HG02970 (cell line): ENCODE results near the gene KIF4A.
A peak's percentile ranks its signal among the peaks of the same experiment; 100 is the strongest.
"Not testable (repeated sequence)": the region's sequence is repeated elsewhere in the genome, so short reads cannot be mapped to it uniquely, and the experiment has no call there.

Source experiments
- ATAC-seq: cut with Tn5 transposase; IDR thresholded peaks from one replicate; pipeline ENCODE4 v1.9.1; 2021; ENCODE audit warnings: mild to moderate bottlenecking, moderate library complexity, moderate number of reproducible peaks; ENCODE audit not compliant: unreplicated experiment, low FRiP score

Gene KIF4A

DNA sequence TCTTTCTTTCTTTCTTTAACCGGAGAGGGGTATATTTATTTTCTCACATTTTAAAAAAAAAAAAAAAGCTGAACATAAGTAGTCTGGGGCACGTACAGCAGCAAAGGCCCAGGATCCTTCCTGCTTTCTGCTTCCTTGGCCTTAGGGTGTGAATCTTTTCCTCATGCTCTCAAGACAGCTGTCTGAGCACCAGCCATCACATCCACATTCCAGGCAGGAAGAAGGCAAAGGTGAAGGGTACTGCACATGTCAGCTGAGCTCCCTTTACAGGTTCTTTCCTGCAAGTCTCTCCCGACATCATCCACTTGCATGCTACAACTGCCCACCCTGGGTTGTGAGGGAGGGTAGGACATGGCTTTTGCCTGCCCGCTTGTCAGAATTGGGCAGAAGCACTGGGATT lies 69.6 kb downstream of the KIF4A start:
- ATAC-seq, result no peak

DNA sequence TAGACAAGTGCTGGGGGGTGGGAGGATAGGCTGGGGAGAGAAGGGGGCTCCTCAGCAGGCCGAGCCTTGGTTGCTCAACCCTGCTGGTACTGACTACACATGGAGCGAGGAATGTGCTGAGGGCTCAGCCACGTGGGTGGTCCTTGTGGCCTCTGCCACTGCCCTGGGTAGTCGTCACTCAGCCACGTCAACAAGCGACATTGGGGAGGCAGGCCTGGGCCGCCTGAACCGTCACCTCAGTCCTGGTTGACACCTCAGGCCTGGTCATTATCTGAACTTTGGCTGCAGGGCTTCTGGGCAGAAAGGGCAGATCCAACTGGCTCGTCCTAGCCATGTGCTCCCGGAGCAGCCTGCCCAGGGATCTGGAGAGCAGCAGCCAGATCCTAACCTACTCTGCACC lies 70.5 kb downstream of the KIF4A start:
- ATAC-seq, result no peak

DNA sequence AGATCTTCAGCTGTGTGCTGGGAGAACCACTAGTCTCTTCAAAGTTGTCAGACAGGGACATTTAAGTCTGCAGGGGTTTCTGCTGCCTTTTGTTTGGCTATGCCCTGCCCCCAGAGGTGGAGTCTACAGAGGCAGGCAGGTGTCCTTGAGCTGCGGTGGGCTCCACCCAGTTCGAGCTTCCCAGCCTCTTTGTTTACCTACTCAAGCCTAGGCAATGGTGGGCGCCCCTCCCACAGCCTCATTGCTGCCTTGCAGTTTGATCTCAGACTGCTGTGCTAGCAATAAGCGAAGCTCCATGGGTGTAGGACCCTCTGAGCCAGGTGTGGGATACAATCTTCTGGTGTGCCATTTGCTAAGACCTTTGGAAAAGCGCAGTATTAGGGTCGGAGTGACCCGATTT lies 78.8 kb downstream of the KIF4A start:
- ATAC-seq, result not testable (repeated sequence)

DNA sequence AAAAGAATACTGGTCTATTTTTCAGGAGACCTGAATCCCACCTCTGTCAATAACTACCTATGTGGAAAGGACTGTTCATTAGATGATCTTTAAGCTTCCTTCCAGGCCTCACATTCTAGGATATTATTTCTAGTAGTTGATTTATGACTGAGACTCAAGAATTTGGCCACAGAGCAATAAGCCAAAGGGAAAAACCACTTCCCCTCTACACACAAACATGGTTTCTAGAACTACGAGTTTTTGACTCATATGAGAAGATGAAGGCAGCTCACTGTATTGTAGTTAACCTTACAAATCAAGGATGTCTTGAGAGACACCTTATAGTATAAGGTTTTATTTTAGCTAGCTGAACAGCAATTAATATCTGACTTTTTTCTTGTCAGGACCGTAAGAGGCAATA lies 96.3 kb downstream of the KIF4A start:
- ATAC-seq, result no peak

DNA sequence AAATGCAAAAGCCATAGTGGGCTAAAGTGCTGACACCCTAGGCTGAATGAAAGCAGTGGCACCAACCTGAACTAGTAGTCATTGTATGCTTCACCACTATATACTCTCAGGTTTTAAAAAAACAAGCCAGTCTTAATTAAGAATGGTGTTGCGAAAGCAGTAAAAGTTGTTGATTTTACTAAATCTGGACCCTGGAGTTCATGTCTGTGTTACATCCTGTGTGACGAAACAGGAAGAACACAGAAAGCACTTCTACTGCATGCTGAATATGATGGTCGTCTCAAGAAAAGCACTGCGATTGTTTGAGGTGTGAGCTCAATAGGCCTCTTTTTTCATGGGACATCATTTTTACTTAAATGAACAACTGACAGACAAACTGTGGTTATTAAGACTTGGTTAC lies 109.0 kb downstream of the KIF4A start:
- no peak for ATAC-seq

DNA sequence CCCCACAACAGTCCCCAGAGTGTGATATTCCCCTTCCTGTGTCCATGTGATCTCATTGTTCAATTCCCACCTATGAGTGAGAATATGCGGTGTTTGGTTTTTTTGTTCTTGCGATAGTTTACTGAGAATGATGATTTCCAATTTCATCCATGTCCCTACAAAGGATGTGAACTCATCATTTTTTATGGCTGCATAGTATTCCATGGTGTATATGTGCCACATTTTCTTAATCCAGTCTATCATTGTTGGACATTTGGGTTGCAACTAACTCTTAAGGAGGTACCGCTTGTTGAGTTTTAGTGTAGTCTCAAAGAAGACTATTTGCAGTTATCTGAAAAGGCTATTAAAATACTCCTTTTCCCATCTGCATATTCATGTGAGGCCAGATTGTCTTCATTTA lies 110.3 kb downstream of the KIF4A start:
- not testable (repeated sequence) for ATAC-seq

DNA sequence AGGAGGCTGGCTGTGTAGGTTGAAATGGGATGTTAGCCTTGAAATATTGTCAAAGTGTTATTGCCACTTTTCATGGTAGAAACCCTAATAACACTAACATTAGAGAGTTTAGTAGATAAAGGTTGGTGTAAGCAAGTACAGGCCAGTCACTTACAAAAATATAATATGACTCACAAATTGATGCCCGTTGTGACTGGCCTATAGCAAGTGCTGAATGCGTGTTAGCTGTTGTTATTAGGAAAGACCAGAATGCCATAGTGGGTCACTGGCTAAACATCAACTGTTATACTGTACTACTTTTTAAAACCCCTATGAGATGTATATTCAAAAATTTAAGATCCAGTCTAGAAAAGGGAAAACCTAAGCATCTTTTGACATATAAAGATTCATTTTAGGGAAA lies 112.8 kb downstream of the KIF4A start:
- ATAC-seq, result no peak

DNA sequence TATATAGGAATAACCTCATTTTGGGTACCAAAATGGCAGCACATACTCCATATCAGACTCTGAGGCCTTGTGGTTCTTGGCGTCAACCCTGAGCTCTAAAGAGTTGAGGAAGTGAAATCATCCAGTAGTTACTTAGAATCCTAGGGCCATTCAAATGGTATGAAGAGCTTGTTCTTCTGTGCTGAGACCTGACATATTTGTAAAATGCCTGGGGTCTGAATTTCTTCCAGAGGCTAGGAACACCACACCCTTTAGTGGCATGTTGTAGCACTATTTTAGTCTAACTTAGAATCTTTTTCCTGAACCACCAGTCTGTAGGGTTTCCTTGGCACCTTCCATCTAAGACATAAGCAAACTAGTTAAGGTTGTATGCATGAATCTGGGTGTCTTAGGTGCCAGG lies 115.1 kb downstream of the KIF4A start:
- no peak for ATAC-seq

DNA sequence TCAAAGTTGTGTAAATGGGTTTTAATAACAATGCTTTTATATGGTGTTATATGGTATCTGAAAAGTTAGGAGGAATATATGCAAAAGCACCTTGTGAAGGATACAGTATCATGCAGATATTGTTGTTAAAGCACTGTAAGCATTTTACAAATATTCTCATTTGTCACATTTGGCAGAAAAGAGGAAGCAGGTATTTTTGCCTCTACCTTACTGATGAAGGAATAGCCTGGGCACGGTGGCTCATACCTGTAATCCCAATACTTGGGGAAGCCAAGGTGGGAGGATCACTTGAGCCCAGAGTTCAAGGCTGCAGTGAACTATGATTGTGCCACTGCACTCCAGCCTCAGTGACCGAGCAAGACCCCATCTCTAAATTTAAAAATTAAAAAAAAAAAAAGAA lies 121.0 kb downstream of the KIF4A start:
- no peak for ATAC-seq

DNA sequence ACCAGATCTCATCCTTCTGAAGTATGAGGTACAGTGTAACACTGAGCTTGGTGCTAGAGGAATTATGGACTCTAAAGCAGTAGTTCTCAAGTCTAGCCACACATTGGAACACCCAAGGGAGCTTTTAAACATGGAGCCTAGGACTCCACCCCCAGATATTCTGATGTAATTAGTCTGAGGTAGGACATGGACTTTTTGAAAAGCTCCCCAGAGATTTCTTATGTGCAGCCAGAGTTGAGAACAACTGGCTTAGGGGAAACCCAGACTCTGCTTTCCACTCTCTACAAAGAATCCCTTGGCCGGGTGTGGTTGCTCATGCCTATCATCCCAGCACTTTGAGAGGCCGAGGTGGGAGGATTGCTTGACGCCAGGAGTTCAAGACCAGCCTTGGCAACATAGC lies 121.6 kb downstream of the KIF4A start:
- no peak for ATAC-seq

DNA sequence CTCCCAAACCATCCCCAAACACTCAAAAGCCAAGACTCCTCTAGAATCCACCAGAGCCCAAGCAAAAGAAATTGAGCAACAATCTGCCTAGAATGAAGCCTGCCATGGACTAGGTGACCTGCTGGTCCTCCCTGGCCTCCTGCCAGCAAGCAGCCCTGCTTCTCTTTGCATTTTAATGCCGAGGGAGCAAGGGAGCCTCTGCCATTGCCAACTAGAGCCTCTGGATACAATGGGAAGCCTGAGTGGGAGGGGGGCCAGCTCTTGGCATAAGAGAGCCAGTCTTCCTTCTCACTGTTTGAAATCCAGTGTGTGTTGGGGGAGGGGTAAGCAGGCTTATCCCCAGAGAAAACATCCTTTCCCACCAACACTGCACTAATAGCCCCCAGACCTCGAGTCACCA lies 131.7 kb downstream of the KIF4A start:
- ATAC-seq, result no peak

DNA sequence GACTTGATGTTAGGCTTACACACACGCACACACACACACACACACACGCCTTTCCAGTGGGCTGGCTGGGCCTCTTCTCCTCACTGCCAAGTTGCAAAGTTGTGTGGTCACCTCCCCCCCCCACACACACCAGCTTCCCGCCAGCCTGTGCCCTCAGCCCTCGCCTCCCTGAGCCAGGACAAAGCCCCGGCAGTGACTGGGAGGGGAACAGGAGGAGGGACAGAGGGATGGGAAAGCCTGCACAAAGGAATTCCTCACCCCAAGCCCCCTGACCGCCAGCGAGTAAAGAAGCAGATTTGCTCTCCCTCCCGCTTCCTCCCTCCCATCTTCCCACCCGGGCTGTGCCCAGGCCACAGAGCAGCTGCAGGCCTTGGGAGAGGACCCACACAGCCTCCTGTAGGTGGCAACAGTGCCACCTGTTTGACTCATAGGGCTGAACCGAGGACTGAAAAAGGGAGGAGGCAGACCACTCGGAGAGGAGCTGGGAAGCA lies 133.0 kb downstream of the KIF4A start, which contains the start of gene GDPD2:
TSS of gene GDPD2 (plus strand) at position 464 of the 491 bp plus-strand sequence. CDS start 1,671 bp downstream, outside the sequence.
- ATAC-seq, result no peak

DNA sequence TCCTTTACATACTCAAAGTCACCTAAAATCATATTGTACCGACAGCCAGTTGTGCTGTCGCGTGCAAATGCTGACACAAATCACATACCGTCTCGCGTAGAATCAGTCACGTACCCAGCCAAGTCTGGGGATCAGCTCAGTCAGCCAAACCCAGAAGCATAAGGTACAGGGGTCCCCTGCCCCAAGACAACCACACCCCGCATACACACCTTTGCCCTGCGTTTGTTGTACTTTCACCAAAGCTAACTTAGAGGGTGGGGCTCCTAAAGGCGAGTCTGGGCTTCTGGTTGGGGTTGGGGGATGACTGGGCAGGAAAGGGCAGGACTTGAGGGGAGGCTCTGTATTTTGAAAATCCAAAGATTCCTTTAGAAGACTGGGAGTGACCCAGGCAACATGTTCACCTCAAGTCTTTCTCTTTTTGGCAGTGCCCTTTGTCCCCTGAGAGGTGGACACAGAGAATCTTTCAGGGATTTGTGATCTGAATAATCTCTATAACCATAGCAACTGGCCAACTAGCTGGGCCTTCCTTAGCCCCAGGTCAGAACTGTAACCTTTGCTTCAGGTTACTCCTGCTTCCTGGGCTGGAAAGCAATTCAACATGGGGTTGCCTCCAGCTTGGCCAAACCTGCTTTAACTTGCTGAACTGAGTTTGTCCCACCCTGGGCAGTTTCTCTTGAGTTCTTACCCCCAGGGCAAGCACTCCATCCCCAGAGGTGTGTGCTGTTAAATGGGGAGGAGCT lies 134.2 kb downstream of the KIF4A start:
- no peak for ATAC-seq

DNA sequence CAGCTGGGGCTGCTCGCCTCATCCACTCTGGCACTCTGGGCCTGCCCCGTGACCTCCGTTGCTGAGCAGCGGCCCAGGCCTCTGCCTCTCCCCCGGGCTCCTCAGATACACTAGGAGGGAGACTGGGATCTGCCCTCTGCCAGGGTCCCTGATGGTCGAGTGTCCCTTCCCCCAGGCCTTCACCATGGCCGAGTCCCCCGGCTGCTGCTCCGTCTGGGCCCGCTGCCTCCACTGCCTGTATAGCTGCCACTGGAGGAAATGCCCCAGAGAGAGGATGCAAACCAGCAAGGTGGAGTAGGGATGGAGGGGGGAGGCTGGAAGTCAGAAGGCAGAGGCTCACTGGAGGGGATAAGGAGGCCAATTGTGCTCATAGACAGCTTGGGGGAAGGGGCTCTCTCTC lies 134.9 kb downstream of the KIF4A start:
- no peak for ATAC-seq

DNA sequence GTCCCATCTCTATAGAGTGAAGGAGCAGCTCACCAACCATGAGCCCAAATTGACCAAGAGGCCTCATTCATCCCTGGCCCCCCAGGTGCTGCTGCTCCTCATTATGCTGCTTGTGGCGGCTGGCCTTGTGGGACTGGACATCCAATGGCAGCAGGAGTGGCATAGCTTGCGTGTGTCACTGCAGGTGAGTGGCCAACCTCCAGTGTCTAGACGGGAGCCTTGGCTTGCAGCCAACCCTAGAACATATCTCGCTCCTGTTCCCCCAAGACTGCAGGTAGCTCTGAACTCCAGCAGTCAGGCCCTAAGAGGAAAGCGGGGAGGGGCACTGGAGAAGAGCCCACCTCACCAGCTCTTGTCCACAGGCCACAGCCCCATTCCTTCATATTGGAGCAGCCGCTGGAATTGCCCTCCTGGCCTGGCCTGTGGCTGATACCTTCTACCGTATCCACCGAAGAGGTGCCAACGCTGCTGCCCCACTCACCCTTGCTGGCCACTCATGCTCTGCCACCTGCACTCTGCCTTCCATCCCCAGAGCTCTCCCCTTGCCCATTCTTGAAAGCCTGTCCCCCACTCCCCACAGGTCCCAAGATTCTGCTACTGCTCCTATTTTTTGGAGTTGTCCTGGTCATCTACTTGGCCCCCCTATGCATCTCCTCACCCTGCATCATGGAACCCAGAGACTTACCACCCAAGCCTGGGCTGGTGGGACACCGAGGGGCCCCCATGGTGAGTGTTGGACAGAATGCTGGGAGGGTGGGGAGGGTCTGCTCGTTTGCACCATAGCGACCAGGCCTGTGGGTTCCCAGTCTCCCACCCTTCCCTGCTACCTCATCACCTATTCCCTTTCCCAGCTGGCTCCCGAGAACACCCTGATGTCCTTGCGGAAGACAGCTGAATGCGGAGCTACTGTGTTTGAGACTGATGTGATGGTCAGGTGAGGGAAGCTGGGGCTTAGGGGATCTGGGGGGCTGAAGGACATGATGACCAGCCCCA lies 136.7 kb downstream of the KIF4A start:
- ATAC-seq, result no peak

DNA sequence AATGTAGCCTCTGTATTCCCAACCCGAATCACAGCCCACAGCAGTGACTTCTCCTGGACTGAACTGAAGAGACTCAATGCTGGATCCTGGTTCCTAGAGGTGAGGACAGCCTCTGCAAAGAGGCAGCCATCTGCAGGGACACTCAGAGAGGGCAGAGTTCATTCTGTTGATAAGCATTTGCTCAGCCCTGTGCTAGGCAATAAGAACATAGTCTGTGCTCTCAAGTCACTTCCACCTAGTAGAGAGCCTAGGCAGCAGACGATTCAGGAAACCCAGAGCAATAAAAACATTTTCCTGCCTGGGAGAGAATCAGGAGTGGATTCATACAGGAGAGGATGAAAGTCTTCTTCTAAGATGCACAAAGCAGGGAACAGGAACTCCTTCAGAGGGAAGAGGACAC lies 137.5 kb downstream of the KIF4A start:
- ATAC-seq, result no peak

DNA sequence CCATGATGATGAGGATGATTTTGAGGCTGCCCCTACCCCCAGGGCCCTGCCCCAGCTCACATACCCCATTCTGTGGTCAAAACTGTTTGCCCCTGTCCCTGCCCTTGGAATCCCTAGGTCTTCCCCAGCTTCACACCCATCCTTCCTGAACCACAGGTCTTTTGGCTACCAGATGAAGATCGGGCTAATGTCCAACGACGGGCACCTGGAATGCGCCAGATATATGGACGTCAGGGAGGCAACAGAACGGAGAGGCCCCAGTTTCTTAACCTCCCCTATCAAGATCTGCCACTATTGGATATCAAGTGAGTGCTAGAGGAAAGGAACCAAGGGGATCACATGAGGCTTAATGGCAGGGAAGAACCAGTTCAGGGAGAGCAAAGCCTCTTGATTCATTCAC lies 139.9 kb downstream of the KIF4A start:
- ATAC-seq, result no peak

DNA sequence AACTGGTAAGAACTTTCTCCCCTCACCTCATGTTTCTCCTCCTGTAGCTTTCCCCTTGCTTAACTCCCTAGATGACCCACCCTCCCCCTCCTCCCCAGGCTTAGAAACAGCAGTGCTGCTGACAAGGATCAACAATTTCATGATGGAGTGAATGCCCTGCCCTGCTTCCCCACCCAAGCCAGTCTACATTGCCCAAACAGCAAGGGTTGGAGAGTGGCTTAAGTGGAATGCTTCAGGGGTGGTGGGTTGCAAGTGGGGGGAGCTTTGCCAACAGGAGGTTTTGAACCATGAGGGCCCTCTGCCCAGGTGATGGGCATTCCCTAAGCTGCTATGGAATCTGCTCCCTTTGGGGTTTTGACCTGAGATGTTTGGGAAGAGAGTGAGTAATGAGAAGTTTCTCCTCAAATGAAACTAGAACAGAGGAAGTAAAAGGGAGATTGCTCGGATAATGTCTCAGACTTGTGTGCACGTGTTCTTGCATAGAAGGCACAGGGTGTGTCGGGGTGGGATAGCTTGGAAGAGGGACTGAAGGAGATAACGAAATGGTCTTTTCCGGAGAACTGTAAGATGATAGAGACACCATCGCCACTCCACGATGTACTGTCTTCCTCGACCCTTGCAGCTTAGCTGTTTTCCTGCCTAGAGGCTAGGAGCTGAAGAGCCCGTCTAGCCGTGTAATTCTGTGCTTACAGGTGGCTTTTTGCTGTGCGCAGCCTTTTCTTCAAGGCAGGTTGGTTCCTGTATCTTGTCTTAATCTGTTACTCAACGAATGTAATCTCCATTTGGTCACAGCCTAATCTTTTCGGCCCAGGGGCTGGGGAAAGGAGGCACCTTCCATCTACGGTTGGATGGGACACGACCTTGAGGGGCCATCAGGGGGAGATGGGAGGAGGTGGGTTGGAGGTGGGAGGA lies 143.3 kb downstream of the KIF4A start:
- ATAC-seq, result no peak

DNA sequence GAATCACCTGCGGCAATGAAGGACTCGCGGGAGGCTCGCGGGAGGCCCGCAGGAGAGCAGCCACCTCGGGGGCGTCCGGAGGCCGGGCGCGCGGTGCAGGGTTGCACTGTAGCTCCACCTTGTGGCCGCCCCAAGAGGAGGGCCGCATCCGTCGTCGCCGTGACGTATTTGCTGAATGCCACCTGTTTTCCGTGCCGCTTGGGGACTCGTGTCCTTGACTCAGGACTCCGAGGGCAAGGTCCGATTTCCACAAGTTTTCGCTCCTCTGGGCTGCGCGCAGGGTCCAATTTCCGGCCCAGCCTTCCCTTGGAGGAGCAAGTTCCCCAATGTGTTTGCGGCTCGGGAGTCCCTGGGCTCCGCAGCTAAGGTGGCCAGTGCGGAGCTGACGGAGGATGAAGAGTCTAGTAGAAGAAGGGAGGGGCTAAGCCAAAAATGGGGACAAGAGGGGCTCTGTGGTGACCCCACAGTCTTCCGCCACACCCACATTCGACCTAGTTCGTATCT lies 144.0 kb downstream of the KIF4A start:
- ATAC-seq, result peak; percentile 60

DNA sequence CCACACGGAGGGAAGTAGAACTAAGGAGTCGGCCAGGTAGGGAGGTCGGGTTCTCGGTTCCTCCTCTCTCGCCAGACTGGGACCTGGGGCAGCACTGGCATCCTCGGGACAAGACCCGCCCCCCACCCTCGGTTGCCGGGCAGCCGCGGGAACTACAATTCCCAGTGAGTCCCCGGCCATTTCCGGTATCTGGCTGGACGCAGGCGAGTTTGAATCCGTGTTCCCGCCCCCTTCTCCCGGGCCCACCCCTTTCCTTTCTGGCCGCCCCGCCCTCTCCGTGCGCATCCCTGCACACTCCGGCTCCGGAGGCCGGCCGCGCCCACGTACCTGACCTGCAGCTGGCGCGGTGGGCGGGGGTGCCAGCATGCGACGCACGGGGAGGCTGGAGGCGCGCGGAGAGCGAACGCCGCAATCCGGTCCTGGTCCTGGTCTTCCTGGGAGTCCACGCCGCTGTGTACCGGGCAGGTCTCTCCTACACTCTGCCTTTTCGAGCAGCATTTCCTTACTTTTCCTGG lies 144.5 kb downstream of the KIF4A start:
- peak; percentile 37 for ATAC-seq
